CD4-positive, alpha-beta T cell treated with Interleukin-17A for 4 hours (primary cell): ENCODE measurements around the gene PEX14.

Experiments used
- DNase-seq: peaks from one replicate; pipeline ENCODE4 v3.0.0-alpha.2; 2020; ENCODE audit warnings: mixed read lengths

PEX14 gene

DNA sequence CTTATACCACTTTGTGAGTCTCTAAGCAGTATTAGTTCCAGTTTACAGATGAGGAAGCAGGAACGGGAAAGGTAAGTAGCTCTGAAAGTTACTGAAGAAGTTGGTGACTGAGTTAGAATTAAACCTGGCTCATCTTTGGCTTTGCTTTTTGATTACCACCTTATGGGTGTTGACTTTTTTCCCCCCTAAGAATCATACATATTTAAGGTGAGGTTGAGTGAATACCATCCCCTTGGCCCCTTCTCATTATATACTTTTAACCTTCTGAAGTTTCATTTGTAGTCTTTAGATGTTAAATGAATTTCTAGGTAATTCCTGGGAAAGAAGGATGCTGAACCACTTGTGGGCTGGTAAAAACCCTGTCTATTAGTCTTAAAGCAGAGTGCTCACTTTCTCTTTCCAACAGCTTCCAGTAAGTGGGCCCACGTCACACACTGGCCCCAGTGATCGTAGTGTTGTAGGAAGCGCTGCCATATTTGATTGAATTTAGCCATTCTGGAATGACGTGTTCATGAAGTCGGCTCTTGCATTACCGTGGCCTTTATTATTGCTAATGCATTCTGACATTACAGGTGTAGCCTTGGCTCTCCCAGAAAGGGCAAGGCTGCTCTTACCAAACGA, 46.9 kb downstream of the PEX14 start:
- DNase-seq = no peak

- no peak for DNase-seq
Observed at GRCh38 chr1:10522322-10522860, 47.6 kb downstream of the PEX14 start.

DNA sequence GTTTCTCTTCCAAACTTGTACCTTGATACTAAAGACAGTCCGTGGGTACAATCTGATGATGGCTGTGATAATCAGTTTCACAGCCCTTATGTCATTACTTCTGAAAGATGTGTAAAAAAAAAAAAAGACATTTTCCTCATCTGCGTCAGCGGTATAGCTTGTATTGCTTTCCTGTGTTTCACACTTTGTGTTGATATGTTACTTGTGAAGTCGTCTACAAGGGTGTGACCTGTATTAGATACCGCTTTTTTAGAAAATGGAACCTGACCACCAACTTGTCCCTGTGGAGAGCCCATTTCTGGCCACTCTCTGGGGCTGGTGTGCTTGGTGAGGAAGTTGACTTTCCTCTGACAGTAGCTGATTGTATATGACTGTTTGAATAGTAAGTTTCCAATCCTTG, 50.5 kb downstream of the PEX14 start:
- no peak for DNase-seq

DNA sequence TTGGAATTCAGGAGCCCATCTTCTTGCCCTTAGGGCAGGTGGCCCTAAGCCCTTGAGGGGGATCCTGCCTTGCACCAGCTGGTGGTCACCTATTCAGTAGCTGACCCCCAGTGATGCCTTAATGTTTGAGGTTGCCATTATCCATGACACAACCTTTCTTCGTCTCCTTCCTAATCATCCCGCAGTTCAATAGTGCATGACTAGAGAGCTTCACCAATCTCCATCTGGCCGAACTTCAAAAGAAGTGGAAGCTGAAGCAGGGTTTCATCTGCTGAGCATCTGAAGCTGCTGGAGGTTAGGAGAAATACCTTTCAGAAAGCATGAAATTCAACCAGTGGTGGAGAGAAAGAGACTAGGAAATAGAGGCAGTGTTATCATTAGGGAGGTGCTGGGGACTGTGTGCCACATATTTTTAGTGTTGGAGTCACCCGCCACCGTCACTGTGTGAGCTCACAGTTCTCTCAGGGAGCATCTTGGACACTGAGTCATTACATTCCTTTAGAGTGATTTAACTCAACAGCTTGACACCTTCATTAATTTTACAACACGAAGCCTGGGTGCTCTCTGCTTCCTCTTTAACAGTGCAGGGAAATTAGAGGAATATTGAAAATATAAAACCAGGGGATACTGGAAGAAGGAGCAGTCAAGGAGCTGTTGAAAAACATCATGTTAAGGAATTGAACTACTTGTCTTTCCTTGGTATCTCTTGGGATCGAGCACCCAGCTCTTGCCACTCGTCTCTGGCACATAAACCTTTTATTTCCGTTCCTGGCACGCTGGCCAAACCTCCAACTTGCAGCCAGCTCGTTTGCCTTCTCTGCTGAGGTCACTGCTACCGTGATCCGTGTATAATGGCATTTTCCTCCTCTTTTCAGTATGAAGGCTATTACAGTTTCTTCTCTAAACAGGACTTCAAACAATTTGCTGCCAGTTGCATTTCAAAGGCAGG, 53.6 kb downstream of the PEX14 start:
- DNase-seq = no peak

DNA sequence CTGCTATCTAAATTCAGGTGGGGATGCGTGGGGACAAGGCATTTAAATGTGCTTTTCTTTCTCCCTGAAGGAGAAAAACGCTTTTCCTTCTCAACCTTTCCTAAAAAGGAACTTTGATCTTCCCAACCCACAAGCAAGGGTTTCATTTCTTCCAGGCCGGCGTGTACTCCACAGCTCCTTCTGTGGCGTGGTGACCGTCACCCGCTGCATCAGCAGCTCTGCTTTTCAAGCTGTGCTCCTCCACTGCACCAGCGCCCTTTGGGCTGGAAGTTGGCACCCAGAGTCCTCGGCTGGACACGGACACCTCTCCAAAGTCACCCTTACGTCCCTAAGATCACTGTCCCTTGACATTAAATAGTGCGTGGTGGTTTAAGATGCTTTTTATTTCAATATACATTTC, 54.3 kb downstream of the PEX14 start:
- no peak for DNase-seq

DNA sequence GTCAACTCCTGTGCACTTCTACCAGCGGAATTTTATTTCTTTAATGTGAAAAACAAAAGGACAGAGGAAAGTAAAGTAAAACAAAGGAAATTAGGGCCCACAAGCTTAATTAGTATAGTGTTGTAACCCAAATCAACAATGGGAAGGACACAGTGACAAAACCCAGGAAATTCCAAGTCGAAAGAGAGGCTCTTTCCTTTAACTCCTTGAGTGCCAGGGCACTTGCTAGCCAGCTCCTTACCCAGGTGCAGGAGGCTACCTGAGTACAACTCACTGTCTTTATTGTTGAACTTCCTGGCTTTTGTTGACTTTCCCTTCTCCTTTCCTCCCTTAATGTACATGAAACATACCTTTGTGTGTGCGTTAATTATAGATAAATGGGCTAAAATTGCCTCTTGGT, 55.0 kb downstream of the PEX14 start:
- no peak for DNase-seq

- no peak for DNase-seq
Observed at GRCh38 chr1:10530281-10530740, 55.6 kb downstream of the PEX14 start.

DNA sequence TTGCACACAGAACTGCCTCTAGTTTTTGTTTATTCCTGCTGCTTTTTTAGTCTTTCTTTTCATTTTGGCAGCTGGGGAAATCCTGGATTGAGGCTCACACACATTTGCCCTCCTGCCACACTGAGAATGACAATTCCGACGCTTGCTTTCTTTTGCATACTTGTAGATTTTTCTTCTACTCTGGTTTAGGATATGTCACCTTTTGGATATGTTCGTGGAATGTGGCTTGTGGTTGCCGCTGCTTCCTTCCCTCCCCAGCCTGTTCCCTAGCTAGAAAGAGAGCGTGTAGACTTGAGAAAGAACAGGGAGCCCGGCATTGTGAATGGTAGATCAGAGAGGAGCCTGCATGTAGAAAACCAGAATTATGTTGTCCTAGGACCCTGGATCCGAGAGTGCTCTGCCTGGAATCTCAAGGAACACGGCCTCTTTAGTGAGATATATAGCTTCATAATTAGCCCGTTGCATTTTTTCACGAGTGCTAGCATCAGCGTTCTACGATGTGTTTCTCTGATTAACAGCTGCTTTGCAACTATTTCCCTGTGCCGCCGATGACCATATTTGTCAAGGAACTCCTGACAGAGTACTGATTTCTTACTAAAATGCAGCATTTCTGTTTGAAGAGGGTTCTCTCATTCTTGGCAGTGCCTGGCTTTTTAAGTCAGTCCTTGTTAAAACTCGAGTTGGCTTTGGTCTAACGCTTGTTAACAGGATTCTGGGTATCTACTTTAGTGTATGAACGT, 56.2 kb downstream of the PEX14 start:
- no peak for DNase-seq

DNA sequence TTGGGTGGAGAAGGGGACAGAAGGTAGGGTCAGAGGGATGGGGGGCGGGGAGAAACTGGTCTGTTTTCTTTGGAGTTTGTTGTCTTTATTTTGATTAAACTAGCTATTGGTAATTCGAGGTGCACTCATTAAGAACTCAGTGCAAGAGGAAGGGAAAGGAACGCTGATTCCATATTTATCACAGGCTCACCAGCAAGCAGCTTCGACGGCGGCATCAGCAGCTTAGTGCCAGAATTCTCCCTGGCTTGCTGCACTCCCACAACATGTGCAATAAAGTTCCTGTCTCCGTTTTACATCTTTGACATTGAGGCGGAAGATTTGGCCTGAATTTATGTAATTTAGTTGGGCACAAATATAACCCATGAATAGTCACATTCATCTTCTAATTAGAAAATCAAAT, 57.6 kb downstream of the PEX14 start:
- DNase-seq = no peak

DNA sequence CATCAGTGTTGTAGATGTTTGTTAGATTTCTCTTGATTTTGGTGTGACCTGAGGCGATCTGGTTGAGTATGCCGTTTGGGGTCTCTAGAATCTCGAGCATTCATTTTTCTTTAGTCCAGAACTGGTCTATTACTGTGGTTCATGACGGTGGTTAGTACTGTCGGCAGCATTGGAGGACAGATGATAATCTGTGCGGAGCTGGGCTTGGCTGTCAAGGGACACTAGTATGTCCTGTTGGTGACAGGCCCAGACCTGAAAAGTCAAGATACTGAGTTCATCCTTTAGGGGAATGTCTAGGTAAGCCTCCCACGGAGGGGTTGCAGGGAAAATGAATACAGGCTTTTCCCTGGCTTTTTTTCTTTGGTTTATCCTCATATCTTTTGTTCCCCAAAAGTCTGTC, 59.8 kb downstream of the PEX14 start:
- no peak for DNase-seq

DNA sequence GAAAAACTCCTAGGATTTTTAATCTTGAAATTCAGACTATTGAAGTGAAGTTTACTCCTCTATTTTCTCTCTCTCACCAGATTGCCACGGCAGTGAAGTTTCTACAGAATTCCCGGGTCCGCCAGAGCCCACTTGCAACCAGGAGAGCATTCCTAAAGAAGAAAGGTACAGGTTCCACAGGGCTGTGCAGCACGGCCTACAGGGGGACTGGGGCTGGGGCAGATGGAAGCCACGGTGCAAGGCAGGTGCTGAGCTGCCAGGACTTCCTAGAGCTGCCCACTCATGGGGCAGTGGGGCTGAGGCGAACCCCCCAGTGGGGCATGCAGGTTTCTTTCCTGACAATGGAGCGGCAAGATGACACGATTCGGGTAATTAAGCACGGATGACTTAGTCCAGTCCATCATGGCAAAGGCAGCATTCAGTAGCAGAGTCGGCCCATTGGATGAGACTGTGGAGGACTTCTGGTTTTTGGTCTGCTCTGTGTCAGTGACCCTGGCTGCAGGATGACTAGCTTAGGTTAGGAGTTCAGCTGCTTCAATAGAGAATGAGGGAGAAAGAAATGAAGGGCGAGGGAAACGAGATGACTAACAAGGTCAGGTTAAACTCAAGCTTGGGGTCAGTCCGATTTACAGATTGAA, 61.5 kb downstream of the PEX14 start:
- DNase-seq = no peak

- no peak for DNase-seq
Observed at GRCh38 chr1:10537082-10537766, 62.5 kb downstream of the PEX14 start.

DNA sequence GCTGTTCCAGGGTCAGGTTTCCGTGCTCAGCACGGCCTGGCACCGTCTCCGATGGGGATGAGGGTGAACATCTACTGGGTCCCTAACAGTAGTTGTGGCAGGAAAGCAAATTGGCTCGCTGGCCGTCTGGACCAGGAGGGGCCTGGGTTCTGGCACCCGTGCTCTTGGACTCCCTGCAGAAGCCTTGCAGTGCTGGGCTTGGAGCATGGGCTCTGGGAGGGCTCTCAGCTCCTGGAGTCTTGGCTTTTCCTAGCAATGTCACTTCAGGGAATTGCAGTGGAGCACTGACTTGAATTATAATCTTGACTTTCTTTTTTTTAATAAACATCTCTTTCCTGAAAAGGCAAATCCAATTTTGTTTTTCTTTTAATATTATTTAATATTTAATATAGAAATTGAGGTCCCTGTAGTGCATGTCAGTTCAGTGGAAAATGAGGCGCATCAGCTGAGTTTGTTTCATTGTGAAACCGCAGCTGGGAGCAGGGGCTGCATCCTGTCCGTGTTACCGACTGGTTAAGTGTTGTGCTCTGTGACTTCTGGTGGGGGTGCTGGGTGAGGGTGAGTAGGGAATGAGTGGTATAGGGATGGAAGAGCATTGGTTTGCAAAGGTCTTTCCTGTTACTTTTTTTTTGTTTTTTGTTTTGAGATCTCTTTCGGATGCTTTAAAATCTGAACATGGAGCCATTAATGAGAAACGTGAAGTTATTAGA, 64.1 kb downstream of the PEX14 start:
- no peak for DNase-seq

GRCh38 chr1:10539411-10540043, 64.8 kb downstream of the PEX14 start:
- DNase-seq = no peak

- no peak for DNase-seq
Observed at GRCh38 chr1:10540277-10541005, 65.7 kb downstream of the PEX14 start.

GRCh38 chr1:10541286-10541685, 66.5 kb downstream of the PEX14 start:
- no peak for DNase-seq

DNA sequence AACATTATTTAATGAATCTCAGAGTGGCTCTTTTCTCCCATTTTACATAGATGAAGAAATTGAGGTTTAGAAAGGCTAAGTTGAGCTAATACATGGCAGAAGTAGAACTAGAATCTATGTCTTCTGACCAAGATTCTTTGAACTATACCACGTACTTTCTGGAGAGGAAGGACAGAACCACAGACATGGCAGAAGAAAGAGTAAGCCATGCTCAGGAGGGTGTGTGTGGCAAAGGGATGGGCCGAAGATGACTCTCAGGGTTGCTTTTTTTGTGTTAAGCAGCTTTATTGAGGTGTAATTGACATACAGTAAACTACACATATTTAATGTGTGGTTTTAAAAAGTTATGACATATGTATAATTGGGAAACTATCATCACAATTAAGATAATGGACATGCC, 69.5 kb downstream of the PEX14 start:
- DNase-seq = peak; percentile 21

DNA sequence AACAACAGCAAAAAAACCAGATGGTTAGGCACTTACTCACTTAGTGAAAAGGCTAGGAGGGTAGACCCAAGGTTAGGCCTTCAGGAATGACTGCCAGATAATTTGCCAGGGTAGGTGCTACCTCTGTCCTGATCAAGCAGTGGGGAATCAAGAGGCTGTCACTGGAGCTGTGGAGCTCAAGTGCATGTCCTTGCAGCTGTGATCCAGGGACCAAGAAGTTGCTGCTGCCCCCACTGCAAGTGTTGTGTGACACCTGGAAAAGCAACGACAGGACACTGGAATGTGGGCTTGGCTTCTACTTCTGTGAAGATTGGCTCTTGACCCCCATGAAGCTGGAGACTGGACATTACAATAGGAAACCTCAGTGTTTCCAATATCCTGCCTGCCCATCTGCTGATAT, 72.1 kb downstream of the PEX14 start:
- DNase-seq = no peak

GRCh38 chr1:10549904-10550664, 75.3 kb downstream of the PEX14 start:
- DNase-seq = no peak
